ENCODE measurements around the gene MET.

GRCh38 chr7:116793795-116794340 is 121.9 kb downstream of the MET start:
- TF ChIP-seq CTCF (IDR thresholded peaks at IDR 0.05) (no peak), EZH2phosphoT487 (IDR thresholded peaks at IDR 0.05) (no peak)
